Left ventricle myocardium inferior (tissue), 1 donor: Measurements from ENCODE around the gene EPN2. TPM values are rescaled to one million over a fixed set of nuclear protein-coding genes. Genes with fewer than 3 reads are reported as not detected.
A peak's percentile ranks its signal among the peaks of the same experiment; 100 is the strongest.

Experiments used
- DNase-seq: peaks from one replicate; pipeline ENCODE4 v3.0.0-alpha.2; 2020
- H3K27ac ChIP-seq: fragments of 200-600 bp; replicated peaks from 2 replicates; pipeline ENCODE4 v1.8.0; 2021
- H3K27me3 ChIP-seq: fragments of 200-600 bp; 2 replicates; pipeline ENCODE4 v1.8.0; 2021; ENCODE audit warnings: low read depth
- H3K36me3 ChIP-seq: fragments of 200-600 bp; 2 replicates; pipeline ENCODE4 v1.8.0; 2021
- H3K4me1 ChIP-seq: fragments of 200-600 bp; 2 replicates; pipeline ENCODE4 v1.8.0; 2021
- H3K4me3 ChIP-seq: fragments of 200-600 bp; 2 replicates; pipeline ENCODE4 v1.8.0; 2021; ENCODE audit warnings: mild to moderate bottlenecking, moderate library complexity
- H3K9me3 ChIP-seq: fragments of 200-600 bp; replicated peaks from 2 replicates; pipeline ENCODE4 v1.8.0; 2021
- intact Hi-C: fragments of 100-400 bp; cut with micrococcal nuclease; formaldehyde crosslinking; loops from one replicate; pipeline ENCODE4 v1.11.0; 2022
- total RNA-seq: library from RNA; stranded (reverse); fragmentation: NEBNext Ultra II Directional; extraction: Animal tissue kit (Norgen Biotek cat#: 25700); gene quantifications from one replicate; pipeline ENCODE4 v1.2.1, GENCODE V29; 2021
- TF ChIP-seq, protein P1 (sequence below): fragments of 200-600 bp; IDR thresholded peaks from 2 replicates; pipeline ENCODE4 v1.8.0; 2021; ENCODE audit warnings: antibody characterized with exemption, mild to moderate bottlenecking, borderline replicate concordance
- donor health status: DM: no; HTN: yes; CAD: no; lungs with severe emphysema.

EPN2 gene
- total RNA-seq, 1 donor from 2014 or later: 71.7 TPM

DNA sequence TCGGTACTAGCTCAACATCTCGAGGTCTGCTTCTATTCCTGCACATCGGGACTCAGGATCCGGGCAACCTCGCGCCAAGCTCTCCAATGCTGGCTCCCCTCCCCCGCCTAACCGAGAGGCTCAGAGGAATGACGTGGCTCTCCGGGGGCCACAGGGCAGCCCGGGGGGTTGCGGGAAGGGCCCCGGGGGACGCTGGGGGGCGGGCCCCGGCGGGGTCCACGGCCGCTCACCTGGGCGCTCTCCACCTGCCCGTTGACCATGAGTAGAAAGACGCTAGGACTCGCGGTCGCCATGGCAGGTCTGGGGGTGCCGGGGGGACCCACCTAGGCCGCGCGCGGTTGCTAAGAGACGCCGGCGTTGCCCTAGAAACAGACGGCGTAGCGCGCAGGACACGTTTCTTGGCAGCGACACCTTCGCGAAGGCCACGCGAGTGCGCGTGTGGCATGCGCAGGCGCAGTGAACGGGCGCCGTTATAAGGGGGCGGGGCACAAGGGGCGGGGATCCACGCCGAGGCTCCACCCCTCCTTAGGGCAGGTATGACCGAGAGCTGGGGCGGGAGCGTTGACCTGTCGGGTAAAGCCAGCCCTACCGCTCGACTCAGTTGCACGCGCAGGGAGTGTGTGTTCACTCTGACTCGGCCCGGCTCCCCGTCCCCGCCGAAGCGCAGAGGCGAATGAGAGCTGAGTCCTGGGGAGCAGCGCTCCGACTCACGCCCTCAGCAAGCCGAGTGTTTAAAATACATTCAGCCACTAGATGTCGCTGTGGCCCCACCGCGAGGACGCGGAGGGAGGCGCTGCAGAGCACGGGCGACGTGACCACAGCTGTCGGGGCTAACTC, 125.3 kb downstream of the EPN2 start, which contains the start of gene B9D1:
Gene B9D1 (minus strand): TSS at position 447 of the 837 bp plus-strand sequence. CDS start 154 bp downstream, at position 293.
- Histone ChIP-seq H3K27ac (peak within 1 kb of the TSS; percentile 89), H3K27me3 (no peaks in the 10 kb centered on the region), H3K9me3 (no peaks in the 10 kb centered on the region), H3K4me3 (peak within 1 kb of the TSS; percentile 96), H3K36me3 (no peaks in the 10 kb centered on the region), H3K4me1 (peaks cover 18% of the 10 kb centered on the region)
- TF ChIP-seq, protein P1, sequence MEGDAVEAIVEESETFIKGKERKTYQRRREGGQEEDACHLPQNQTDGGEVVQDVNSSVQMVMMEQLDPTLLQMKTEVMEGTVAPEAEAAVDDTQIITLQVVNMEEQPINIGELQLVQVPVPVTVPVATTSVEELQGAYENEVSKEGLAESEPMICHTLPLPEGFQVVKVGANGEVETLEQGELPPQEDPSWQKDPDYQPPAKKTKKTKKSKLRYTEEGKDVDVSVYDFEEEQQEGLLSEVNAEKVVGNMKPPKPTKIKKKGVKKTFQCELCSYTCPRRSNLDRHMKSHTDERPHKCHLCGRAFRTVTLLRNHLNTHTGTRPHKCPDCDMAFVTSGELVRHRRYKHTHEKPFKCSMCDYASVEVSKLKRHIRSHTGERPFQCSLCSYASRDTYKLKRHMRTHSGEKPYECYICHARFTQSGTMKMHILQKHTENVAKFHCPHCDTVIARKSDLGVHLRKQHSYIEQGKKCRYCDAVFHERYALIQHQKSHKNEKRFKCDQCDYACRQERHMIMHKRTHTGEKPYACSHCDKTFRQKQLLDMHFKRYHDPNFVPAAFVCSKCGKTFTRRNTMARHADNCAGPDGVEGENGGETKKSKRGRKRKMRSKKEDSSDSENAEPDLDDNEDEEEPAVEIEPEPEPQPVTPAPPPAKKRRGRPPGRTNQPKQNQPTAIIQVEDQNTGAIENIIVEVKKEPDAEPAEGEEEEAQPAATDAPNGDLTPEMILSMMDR: peak; percentile 98
- intact Hi-C loops: loop anchor here (2.0 kb wide), 1 partner anchor 84 kb away; no protein-coding TSS in a partner anchor
- peak; percentile 90 for DNase-seq

DNA sequence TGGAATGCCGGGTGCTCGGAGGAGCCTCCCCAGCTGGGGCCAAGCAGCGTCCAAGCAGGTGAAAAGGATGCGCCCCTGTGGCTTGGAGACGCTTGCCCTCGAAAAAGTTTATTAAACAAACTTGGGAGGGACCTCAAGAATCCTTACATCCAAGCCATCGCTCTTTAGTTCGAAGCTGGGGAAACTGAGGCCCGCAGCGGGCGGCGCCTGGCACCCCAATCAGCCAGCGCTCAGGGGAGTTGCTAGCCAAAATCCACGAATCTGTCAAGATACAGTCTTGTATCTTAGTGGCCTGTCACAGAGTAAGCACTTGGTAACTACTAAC, 125.9 kb downstream of the EPN2 start:
- Histone ChIP-seq H3K4me1 (peaks cover 18% of the 10 kb centered on the region), H3K4me3 (peak overlapping the region; percentile 96), H3K9me3 (no peaks in the 10 kb centered on the region), H3K27ac (peak overlapping the region; percentile 89), H3K27me3 (no peaks in the 10 kb centered on the region), H3K36me3 (no peaks in the 10 kb centered on the region)
- intact Hi-C loops: loop anchor here (2.0 kb wide), 1 partner anchor 84 kb away; no protein-coding TSS in a partner anchor
- DNase-seq: no peak
- TF ChIP-seq, protein P1: peak; percentile 6

DNA sequence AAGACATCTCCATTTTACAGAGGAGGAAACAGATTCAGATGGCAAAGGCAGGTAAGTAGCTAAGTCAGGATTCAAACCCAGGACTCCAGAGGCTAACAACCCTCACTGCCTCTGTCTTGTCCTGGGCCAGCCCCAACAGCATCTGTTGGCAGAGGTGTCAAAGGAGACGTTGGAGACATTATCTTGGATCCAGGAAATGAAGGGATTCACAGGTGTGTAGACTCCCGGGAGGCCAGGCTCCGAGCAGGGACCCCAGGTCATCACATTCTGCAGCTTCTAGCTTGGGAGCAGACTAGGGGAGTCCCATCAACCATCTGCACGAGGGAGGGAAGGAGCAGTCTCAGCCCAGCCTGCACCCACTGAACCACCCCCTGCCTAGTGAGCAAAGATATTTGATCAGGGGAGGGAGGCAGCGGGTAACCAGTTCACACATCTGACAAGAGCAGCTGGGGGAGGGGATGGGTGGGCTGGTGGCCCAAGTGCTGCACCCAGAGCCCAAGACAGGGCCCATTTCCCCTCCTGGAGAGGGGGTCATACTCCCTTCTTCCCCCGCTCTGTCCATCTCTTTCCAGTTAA, 126.4 kb downstream of the EPN2 start:
- Histone ChIP-seq H3K9me3 (no peaks in the 10 kb centered on the region), H3K4me3 (no peak overlapping the region), H3K27me3 (no peaks in the 10 kb centered on the region), H3K4me1 (peaks cover 18% of the 10 kb centered on the region), H3K36me3 (no peaks in the 10 kb centered on the region), H3K27ac (no peak overlapping the region)
- DNase-seq: no peak
- TF ChIP-seq, protein P1: no peak
- intact Hi-C loops: loop anchor here (2.0 kb wide), 1 partner anchor 83 kb away; no protein-coding TSS in a partner anchor

DNA sequence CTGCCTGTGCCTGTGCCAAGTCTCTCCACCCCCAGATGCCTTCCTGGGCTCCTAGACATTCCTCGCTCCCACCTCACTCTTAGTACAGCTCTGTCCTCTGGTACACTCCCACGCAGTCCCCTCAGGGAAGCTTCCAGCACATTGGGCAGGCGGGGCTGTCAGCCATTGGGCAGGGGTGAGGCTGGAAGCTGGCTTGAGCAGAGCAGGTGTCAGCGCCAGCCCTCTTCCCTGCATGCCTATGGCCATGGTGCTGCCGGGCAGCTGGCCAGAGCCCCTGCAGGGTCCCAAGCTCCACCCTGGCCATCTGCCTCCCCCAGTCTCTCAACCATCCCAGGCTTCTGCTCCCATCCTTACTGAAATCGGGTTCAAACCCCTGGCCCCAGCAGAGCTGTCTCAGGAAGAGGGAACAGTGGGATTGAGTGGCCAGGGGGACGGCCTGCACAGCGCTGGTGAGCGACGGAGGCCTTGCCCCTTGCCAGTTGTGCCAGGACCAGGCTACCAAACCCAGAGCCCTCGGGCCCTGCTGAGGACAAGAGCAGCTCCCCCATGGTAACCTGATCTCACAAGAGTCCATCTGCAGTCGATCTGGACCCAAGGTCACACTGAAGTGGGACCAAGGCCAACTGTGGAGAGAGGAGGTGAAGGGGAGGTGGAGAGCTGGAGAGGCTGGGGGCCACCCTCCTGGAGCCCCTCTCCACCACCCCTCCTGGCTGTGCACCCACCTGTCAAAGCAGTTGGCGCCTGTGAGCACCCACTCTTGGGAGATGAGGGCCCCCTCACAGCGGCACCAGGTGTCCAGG, 127.7 kb downstream of the EPN2 start:
- no peak overlapping the region for H3K27ac ChIP-seq
- H3K4me1 ChIP-seq: peaks cover 29% of the 10 kb centered on the region
- no peaks in the 10 kb centered on the region for H3K9me3 ChIP-seq
- H3K27me3 ChIP-seq: no peaks in the 10 kb centered on the region
- no peak for DNase-seq
- TF ChIP-seq, protein P1: no peak
- H3K36me3 ChIP-seq: no peaks in the 10 kb centered on the region
- H3K4me3 ChIP-seq: no peak overlapping the region
- intact Hi-C loops: no loop called here

DNA sequence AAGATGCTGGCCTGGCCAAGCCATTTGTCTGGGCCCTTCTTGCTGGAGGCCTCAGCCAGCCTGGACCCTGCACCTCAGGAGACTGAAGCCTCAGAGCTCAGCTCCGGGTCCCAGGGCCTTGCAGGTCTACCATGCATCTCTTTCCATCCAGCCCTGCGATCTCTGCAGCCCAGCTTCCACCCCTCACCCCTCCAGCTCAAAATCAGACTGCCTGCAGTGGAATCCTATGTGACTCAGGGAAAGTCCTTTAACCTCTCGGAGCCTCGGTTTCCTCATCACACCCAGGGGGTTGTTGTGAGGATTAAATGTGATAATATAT, 128.3 kb downstream of the EPN2 start:
- no peaks in the 10 kb centered on the region for H3K27me3 ChIP-seq
- H3K9me3 ChIP-seq: no peaks in the 10 kb centered on the region
- H3K27ac ChIP-seq: no peak overlapping the region
- H3K36me3 ChIP-seq: no peaks in the 10 kb centered on the region
- peaks cover 35% of the 10 kb centered on the region for H3K4me1 ChIP-seq
- TF ChIP-seq, protein P1: no peak
- no peak for DNase-seq
- no peak overlapping the region for H3K4me3 ChIP-seq
- intact Hi-C loops: no loop called here
